Hematopoietic multipotent progenitor cell treated with erythropoietin and hydrocortisone succinate and interleukin-3 and kit ligand, for 6 days (in vitro differentiated cells): ENCODE data around the gene MME.
"Not testable (repeated sequence)": the region's sequence is repeated elsewhere in the genome, so short reads cannot be mapped to it uniquely, and the experiment has no call there.

Experiments used
- DNase-seq: peaks from one replicate; pipeline ENCODE4 v3.0.0-alpha.2; 2015

The MME gene

GRCh38 chr3:155194973-155195957, 115.1 kb downstream of the MME start:
- no peak for DNase-seq

- DNase-seq: no peak
Measured at GRCh38 chr3:155196131-155197021, 116.3 kb downstream of the MME start.

GRCh38 chr3:155197786-155198185, 117.7 kb downstream of the MME start:
- no peak for DNase-seq

GRCh38 chr3:155202626-155203025, 122.5 kb downstream of the MME start:
- DNase-seq: no peak

GRCh38 chr3:155204851-155205250, 124.7 kb downstream of the MME start:
- DNase-seq: no peak

GRCh38 chr3:155208183-155208800, 128.2 kb downstream of the MME start:
- peak; percentile 53 for DNase-seq

- no peak for DNase-seq
Measured at GRCh38 chr3:155210736-155211135, 130.6 kb downstream of the MME start.

- no peak for DNase-seq
Measured at GRCh38 chr3:155211266-155211665, 131.1 kb downstream of the MME start.

GRCh38 chr3:155211940-155212339, 131.8 kb downstream of the MME start:
- no peak for DNase-seq

GRCh38 chr3:155216007-155216406, 135.9 kb downstream of the MME start:
- not testable (repeated sequence) for DNase-seq

GRCh38 chr3:155217591-155217990, 137.5 kb downstream of the MME start:
- DNase-seq: no peak

GRCh38 chr3:155218462-155218861, 138.3 kb downstream of the MME start:
- no peak for DNase-seq

- no peak for DNase-seq
Measured at GRCh38 chr3:155219106-155219505, 139.0 kb downstream of the MME start.

GRCh38 chr3:155225417-155225816, 145.3 kb downstream of the MME start:
- DNase-seq: no peak

GRCh38 chr3:155227141-155227540, 147.0 kb downstream of the MME start:
- DNase-seq: no peak

- DNase-seq: no peak
Measured at GRCh38 chr3:155228676-155229075, 148.6 kb downstream of the MME start.

GRCh38 chr3:155229086-155229485, 149.0 kb downstream of the MME start:
- DNase-seq: no peak

- no peak for DNase-seq
Measured at GRCh38 chr3:155230382-155230781, 150.3 kb downstream of the MME start.

GRCh38 chr3:155231792-155232191, 151.7 kb downstream of the MME start:
- DNase-seq: no peak

GRCh38 chr3:155232605-155233004, 152.5 kb downstream of the MME start:
- DNase-seq: no peak

GRCh38 chr3:155233213-155233612, 153.1 kb downstream of the MME start:
- no peak for DNase-seq
